ENCODE results near the gene KIFBP. TPM values are rescaled to one million over a fixed set of nuclear protein-coding genes. Genes with fewer than 3 reads are reported as not detected.
"Not testable (repeated sequence)": the region's sequence is repeated elsewhere in the genome, so short reads cannot be mapped to it uniquely, and the experiment has no call there.

The KIFBP gene
- total RNA-seq, 4 donors from 2014 or later: 21.9 to 23.8 (median 22.9) TPM

GRCh38 chr10:69033256-69033655 lies 44.7 kb downstream of the KIFBP start:
- no peak for DNase-seq (ENCODE audit: low spot score in 2 of 2)
- intact Hi-C loops (cut with DNase I; ENCODE audit: low total_unique reads): no loop called here
- no peak for TF ChIP-seq POLR2A (IDR thresholded peaks at IDR 0.05)
- 81 to 92% methylated on average over 4 of the region's 4 CpGs for WGBS, 2 donors
- no peak overlapping the region for H3K4me3 ChIP-seq (ENCODE audit: low read depth, poor library complexity, severe bottlenecking)

GRCh38 chr10:69037489-69037888 lies 48.9 kb downstream of the KIFBP start:
- no peak overlapping the region for H3K4me3 ChIP-seq (ENCODE audit: low read depth, poor library complexity, severe bottlenecking)
- 87 to 95% methylated on average over 1 of the region's 1 CpG for WGBS, 2 donors
- no peak for DNase-seq (ENCODE audit: low spot score in 2 of 2)
- TF ChIP-seq POLR2A (IDR thresholded peaks at IDR 0.05): no peak
- no peak for TF ChIP-seq CTCF (IDR thresholded peaks at IDR 0.05)
- intact Hi-C loops (cut with DNase I; ENCODE audit: low total_unique reads): no loop called here

- WGBS, 2 donors: 66 to 68% methylated on average over 5 of the region's 5 CpGs
- DNase-seq (ENCODE audit: low spot score in 2 of 2); H3K4me3 ChIP-seq (ENCODE audit: low read depth, poor library complexity, severe bottlenecking); intact Hi-C loops (cut with DNase I; ENCODE audit: low total_unique reads): not testable (repeated sequence)
These were observed 52.3 kb downstream of the KIFBP start for GRCh38 chr10:69040904-69041303.

- intact Hi-C loops (cut with DNase I; ENCODE audit: low total_unique reads): no loop called here
- 80 to 86% methylated on average over 3 to 4 of the region's 5 CpGs for WGBS, 2 donors
- TF ChIP-seq CTCF (IDR thresholded peaks at IDR 0.05) (no peak), POLR2A (IDR thresholded peaks at IDR 0.05) (no peak)
- no peak overlapping the region for H3K4me3 ChIP-seq (ENCODE audit: low read depth, poor library complexity, severe bottlenecking)
- DNase-seq (ENCODE audit: low spot score in 2 of 2): no peak
These were observed 53.8 kb downstream of the KIFBP start for GRCh38 chr10:69042417-69042816.

GRCh38 chr10:69042838-69043237 lies 54.2 kb downstream of the KIFBP start:
- WGBS, 2 donors: 89 to 95% methylated on average over 6 of the region's 6 CpGs
- TF ChIP-seq POLR2A (IDR thresholded peaks at IDR 0.05) (no peak), CTCF (IDR thresholded peaks at IDR 0.05) (no peak)
- intact Hi-C loops (cut with DNase I; ENCODE audit: low total_unique reads): no loop called here
- no peak overlapping the region for H3K4me3 ChIP-seq (ENCODE audit: low read depth, poor library complexity, severe bottlenecking)
- DNase-seq (ENCODE audit: low spot score in 2 of 2): no peak

- intact Hi-C loops (cut with DNase I; ENCODE audit: low total_unique reads): no loop called here
- H3K4me3 ChIP-seq (ENCODE audit: low read depth, poor library complexity, severe bottlenecking): no peak overlapping the region
- WGBS, 2 donors: 71 to 82% methylated on average over 10 of the region's 10 CpGs
- no peak for DNase-seq (ENCODE audit: low spot score in 2 of 2)
- TF ChIP-seq POLR2A (IDR thresholded peaks at IDR 0.05) (no peak), CTCF (IDR thresholded peaks at IDR 0.05) (no peak)
These were observed 55.4 kb downstream of the KIFBP start for GRCh38 chr10:69043931-69044531.

GRCh38 chr10:69044546-69044945 lies 55.9 kb downstream of the KIFBP start:
- 53 to 71% methylated on average over 1 of the region's 1 CpG for WGBS, 2 donors
- no peak overlapping the region for H3K4me3 ChIP-seq (ENCODE audit: low read depth, poor library complexity, severe bottlenecking)
- TF ChIP-seq POLR2A (IDR thresholded peaks at IDR 0.05): no peak
- TF ChIP-seq CTCF (IDR thresholded peaks at IDR 0.05): no peak
- DNase-seq (ENCODE audit: low spot score in 2 of 2): no peak
- intact Hi-C loops (cut with DNase I; ENCODE audit: low total_unique reads): no loop called here

All from lower leg skin (tissue), 4 donors.